Coronary artery (tissue), 2 donors: ENCODE measurements around the gene LSAMP.

Experiments used
- DNase-seq: peaks from one replicate; pipeline ENCODE4 v3.0.0-alpha.2; 2017; ENCODE audit warnings: low spot score
- H3K27ac ChIP-seq, 2 donors: fragments of 200-600 bp; sonication (generic); one replicate each; pipeline ENCODE4 v1.5.1; 2016 to 2019
- H3K4me3 ChIP-seq: fragments of 200-600 bp; sonication (generic); 2 replicates; pipeline ENCODE4 v1.5.1; 2016; ENCODE audit warnings: mild to moderate bottlenecking, moderate library complexity
- CTCF ChIP-seq: fragments of 200-600 bp; sonication (generic); IDR thresholded peaks from one replicate; pipeline ENCODE4 v1.5.1; 2019; ENCODE audit warnings: antibody characterized with exemption

The LSAMP gene

GRCh38 chr3:116002235-116002634, 443.1 kb downstream of the LSAMP start:
- TF ChIP-seq CTCF, result no peak
- DNase-seq, result no peak
- H3K27ac ChIP-seq, result no peak overlapping the region
- H3K4me3 ChIP-seq, result no peak overlapping the region

GRCh38 chr3:116001151-116001621, 444.1 kb downstream of the LSAMP start:
- TF ChIP-seq CTCF, result no peak
- H3K27ac ChIP-seq, result no peak overlapping the region
- no peak for DNase-seq
- no peak overlapping the region for H3K4me3 ChIP-seq

GRCh38 chr3:116000311-116000710, 445.0 kb downstream of the LSAMP start:
- Histone ChIP-seq H3K4me3 (no peak overlapping the region), H3K27ac (no peak overlapping the region)
- no peak for TF ChIP-seq CTCF
- DNase-seq, result no peak

- no peak overlapping the region for H3K27ac ChIP-seq
- H3K4me3 ChIP-seq, result no peak overlapping the region
- DNase-seq, result no peak
- TF ChIP-seq CTCF, result no peak
Observed at GRCh38 chr3:115999613-116000012, 445.7 kb downstream of the LSAMP start.

GRCh38 chr3:115999001-115999585, 446.2 kb downstream of the LSAMP start:
- H3K4me3 ChIP-seq, result no peak overlapping the region
- TF ChIP-seq CTCF, result no peak
- DNase-seq, result no peak
- H3K27ac ChIP-seq, result no peak overlapping the region

GRCh38 chr3:115996420-115997108, 448.7 kb downstream of the LSAMP start:
- no peak overlapping the region for H3K27ac ChIP-seq
- no peak overlapping the region for H3K4me3 ChIP-seq
- no peak for TF ChIP-seq CTCF
- no peak for DNase-seq

- Histone ChIP-seq H3K27ac (no peak overlapping the region), H3K4me3 (no peak overlapping the region)
- no peak for DNase-seq
- TF ChIP-seq CTCF, result no peak
Observed at GRCh38 chr3:115990669-115991068, 454.6 kb downstream of the LSAMP start.
